ENCODE data around the gene DNAJC4. TPM values are rescaled to one million over a fixed set of nuclear protein-coding genes. Genes with fewer than 3 reads are reported as not detected.
A peak's percentile ranks its signal among the peaks of the same experiment; 100 is the strongest.

The DNAJC4 gene
- total RNA-seq, 1 experiment from 2014 or later: 57.1 TPM

GRCh38 chr11:64235437-64236161 lies 5.3 kb downstream of the DNAJC4 start:
- BruUV-seq (replicated peaks): no TSS peak
- H3K36me3 ChIP-seq (ENCODE audit: low read depth): no peaks in the 10 kb centered on the region; the same call in 1 of the 2 replicates
- CTCF ChIA-PET: no interaction called here

GRCh38 chr11:64237484-64237951 lies 7.2 kb downstream of the DNAJC4 start:
- TF ChIP-seq CTCF (conservative IDR thresholded peaks at IDR 0.05) (no peak), EZH2 (IDR thresholded peaks at IDR 0.05; ENCODE audit: low read depth) (no peak)
- intact Hi-C loops (cut with micrococcal nuclease; ENCODE audit: unreplicated experiment): no loop called here
- ChIA-PET POLR2A (ENCODE audit: unreplicated experiment) (interaction anchor here (0.6 to 0.8 kb wide), 4 partner anchors 8 to 541 kb away, joined by 3 to 7 read pairs (median 6); partner anchors contain the start of gene TRMT112), CTCF (interaction anchor here (0.6 to 0.8 kb wide), 3 partner anchors 80 to 271 kb away, joined by 3 to 4 read pairs (median 3); partner anchors contain the start of gene PRDX5)
- BruUV-seq (replicated peaks): no TSS peak
- Histone ChIP-seq H3K4me1 (replicated peaks; ENCODE audit: insufficient read depth) (peaks cover 41% of the 10 kb centered on the region), H3K36me3 (ENCODE audit: low read depth) (no peaks in the 10 kb centered on the region; the same call in 1 of the 2 replicates), H3F3A (ENCODE audit: insufficient read depth, low read depth) (peaks cover 43% of the 10 kb centered on the region), H3K9me3 (ENCODE audit: insufficient read depth, low read depth) (no peaks in the 10 kb centered on the region), H3K79me2 (ENCODE audit: low read depth) (peaks cover 24% of the 10 kb centered on the region), H4K20me1 (ENCODE audit: insufficient read depth) (peaks cover 13% of the 10 kb centered on the region), H3K27me3 (ENCODE audit: insufficient read depth, low read depth) (no peaks in the 10 kb centered on the region), H2AFZ (no peak overlapping the region), H3K27ac (no peak overlapping the region), H3K4me2 (no peak overlapping the region), H3K4me3 (no peak overlapping the region), H3K9me2 (ENCODE audit: insufficient read depth) (no peaks in the 10 kb centered on the region)
- peak in 1 of 2 experiments; percentile 72 for DNase-seq

More at GRCh38 chr11:64235437-64236161, 5.3 kb downstream of the DNAJC4 start:
- Histone ChIP-seq H3K4me3 (peak overlapping the region; percentile 84), H3K9me3 (ENCODE audit: insufficient read depth, low read depth) (no peaks in the 10 kb centered on the region), H3K27me3 (ENCODE audit: insufficient read depth, low read depth) (no peaks in the 10 kb centered on the region), H3K4me2 (peak overlapping the region; percentile 93), H4K20me1 (ENCODE audit: insufficient read depth) (peaks cover 13% of the 10 kb centered on the region), H3K79me2 (ENCODE audit: low read depth) (peaks cover 14% of the 10 kb centered on the region), H3F3A (ENCODE audit: insufficient read depth, low read depth) (peaks cover 42% of the 10 kb centered on the region), H3K27ac (no peak overlapping the region), H3K4me1 (replicated peaks; ENCODE audit: insufficient read depth) (peaks cover 38% of the 10 kb centered on the region), H3K9me2 (ENCODE audit: insufficient read depth) (no peaks in the 10 kb centered on the region), H2AFZ (no peak overlapping the region)
- POLR2A ChIA-PET (ENCODE audit: unreplicated experiment): no interaction called here
- peak in 1 of 2 experiments; percentile 18 for DNase-seq
- no peak for TF ChIP-seq CTCF (conservative IDR thresholded peaks at IDR 0.05)
- no peak for TF ChIP-seq EZH2 (IDR thresholded peaks at IDR 0.05; ENCODE audit: low read depth)
- intact Hi-C loops (cut with micrococcal nuclease; ENCODE audit: unreplicated experiment): loop anchor here (2.0 kb wide), 1 partner anchor 41 kb away; no protein-coding TSS in a partner anchor

- DNase-seq: no peak
- intact Hi-C loops (cut with micrococcal nuclease; ENCODE audit: unreplicated experiment): no loop called here
- peaks cover 13% of the 10 kb centered on the region for H4K20me1 ChIP-seq (ENCODE audit: insufficient read depth)
- no TSS peak for BruUV-seq (replicated peaks)
- peaks cover 2% of the 10 kb centered on the region; the same call in 1 of the 2 replicates for H3K36me3 ChIP-seq (ENCODE audit: low read depth)
- H3K9me3 ChIP-seq (ENCODE audit: insufficient read depth, low read depth): no peaks in the 10 kb centered on the region
- peaks cover 29% of the 10 kb centered on the region for H3K79me2 ChIP-seq (ENCODE audit: low read depth)
- POLR2A ChIA-PET (ENCODE audit: unreplicated experiment): interaction anchor here (0.7 to 0.8 kb wide), 2 partner anchors 8 to 541 kb away, joined by 3 to 7 read pairs; no protein-coding TSS in a partner anchor
- H3K4me2 ChIP-seq: no peak overlapping the region
- H3K4me1 ChIP-seq (replicated peaks; ENCODE audit: insufficient read depth): peaks cover 46% of the 10 kb centered on the region
- CTCF ChIA-PET: interaction anchor here (0.8 kb wide), 1 partner anchor 80 kb away, joined by 3 read pairs; the partner anchor contains the start of gene PRDX5
- TF ChIP-seq CTCF (conservative IDR thresholded peaks at IDR 0.05): no peak
- no peak for TF ChIP-seq EZH2 (IDR thresholded peaks at IDR 0.05; ENCODE audit: low read depth)
- no peaks in the 10 kb centered on the region for H3K27me3 ChIP-seq (ENCODE audit: insufficient read depth, low read depth)
- no peak overlapping the region for H3K4me3 ChIP-seq
- peaks cover 43% of the 10 kb centered on the region for H3F3A ChIP-seq (ENCODE audit: insufficient read depth, low read depth)
- H3K27ac ChIP-seq: no peak overlapping the region
- no peaks in the 10 kb centered on the region for H3K9me2 ChIP-seq (ENCODE audit: insufficient read depth)
- no peak overlapping the region for H2AFZ ChIP-seq
These were observed 7.7 kb downstream of the DNAJC4 start for GRCh38 chr11:64238076-64238475.

Measured in PC-9 (cell line).